IMR-90 (cell line): ENCODE measurements around the gene NUPR1. TPM values are rescaled to one million over a fixed set of nuclear protein-coding genes. Genes with fewer than 3 reads are reported as not detected.
"Not testable (repeated sequence)": the region's sequence is repeated elsewhere in the genome, so short reads cannot be mapped to it uniquely, and the experiment has no call there.

Experiments used
- ATAC-seq: fragments of 200-7000 bp; cut with Tn5 transposase; 2 replicates; pipeline ENCODE4 v1.9.1; 2020; ENCODE audit warnings: low read depth, mild to moderate bottlenecking, moderate library complexity
- BruUV-seq: library from RNA; stranded (reverse); fragments of 400-500 nt; replicated peaks from 2 replicates; lab custom pipeline; 2021; lab: Mats Ljungman, UMichigan
- CTCF ChIA-PET: fragments of 300-600 bp; formaldehyde crosslinking; extraction: SDS; loops from one replicate; lab custom pipeline; 2021; ENCODE audit warnings: antibody characterized with exemption; lab: Yijun Ruan, JAX
- POLR2A ChIA-PET: fragments of 300-600 bp; sonication (Branson Sonifier 250); formaldehyde crosslinking; loops from one replicate; lab custom pipeline; 2022; ENCODE audit warnings: antibody characterized with exemption; ENCODE audit not compliant: unreplicated experiment; lab: Charles Lee
- DNase-seq: peaks from one replicate; pipeline ENCODE4 v3.0.0; 2013
- H2AFZ ChIP-seq: replicated peaks from 2 replicates; pipeline ENCODE3; 2013; ENCODE audit warnings: low read length, mild to moderate bottlenecking; ENCODE audit not compliant: poor library complexity
- H2AK5ac ChIP-seq: 2 replicates; pipeline ENCODE4 v1.6.1; 2013; ENCODE audit warnings: low read depth, low read length, inconsistent platforms
- H2AK9ac ChIP-seq: replicated peaks from 2 replicates; pipeline ENCODE3; 2013; ENCODE audit warnings: mild to moderate bottlenecking, low read depth, low read length, moderate library complexity; ENCODE audit not compliant: poor library complexity
- H2BK120ac ChIP-seq: 2 replicates; pipeline ENCODE4 v1.6.1; 2013; ENCODE audit warnings: low read depth, low read length, inconsistent platforms
- H2BK15ac ChIP-seq: 3 replicates; pipeline ENCODE4 v1.6.1; 2013; ENCODE audit warnings: low read depth, low read length, inconsistent platforms
- H2BK20ac ChIP-seq: 2 replicates; pipeline ENCODE4 v1.6.1; 2013; ENCODE audit warnings: low read depth, mild to moderate bottlenecking, inconsistent platforms, low read length, moderate library complexity
- H2BK5ac ChIP-seq: 2 replicates; pipeline ENCODE4 v1.6.1; 2013; ENCODE audit warnings: mild to moderate bottlenecking, low read depth, low read length, inconsistent platforms; ENCODE audit not compliant: poor library complexity, severe bottlenecking
- H3K14ac ChIP-seq: replicated peaks from 2 replicates; pipeline ENCODE4 v1.6.1; 2013; ENCODE audit warnings: low read depth, low read length, inconsistent platforms
- H3K18ac ChIP-seq: 2 replicates; pipeline ENCODE4 v1.6.1; 2013; ENCODE audit warnings: low read depth, low read length, control low read depth
- H3K23ac ChIP-seq: 2 replicates; pipeline ENCODE4 v1.6.1; 2013; ENCODE audit warnings: low read depth, low read length, inconsistent platforms
- H3K27ac ChIP-seq: 2 replicates; pipeline ENCODE4 v1.5.1; 2013; ENCODE audit warnings: mild to moderate bottlenecking, control low read depth, low read length; ENCODE audit not compliant: insufficient read depth
- H3K27me3 ChIP-seq: 2 replicates; pipeline ENCODE4 v1.6.1; 2013; ENCODE audit warnings: low read length; ENCODE audit not compliant: control insufficient read depth, insufficient read depth
- H3K36me3 ChIP-seq: 2 replicates; pipeline ENCODE4 v1.6.1; 2013; ENCODE audit warnings: low read length, mixed read lengths; ENCODE audit not compliant: control insufficient read depth, insufficient read depth
- H3K4ac ChIP-seq: 2 replicates; pipeline ENCODE4 v1.6.1; 2013; ENCODE audit warnings: low read depth, low read length, inconsistent platforms
- H3K4me1 ChIP-seq: 2 replicates; pipeline ENCODE4 v1.6.1; 2013; ENCODE audit warnings: low read length, mixed read lengths; ENCODE audit not compliant: control insufficient read depth, insufficient read depth
- H3K4me2 ChIP-seq: 2 replicates; pipeline ENCODE4 v1.6.1; 2013; ENCODE audit warnings: low read depth, mild to moderate bottlenecking, control low read depth, low read length, moderate library complexity
- H3K4me3 ChIP-seq: 2 replicates; pipeline ENCODE4 v1.5.1; 2013; ENCODE audit warnings: low read depth, mild to moderate bottlenecking, control low read depth, low read length, moderate library complexity; ENCODE audit not compliant: insufficient read depth
- H3K56ac ChIP-seq: 2 replicates; pipeline ENCODE4 v1.6.1; 2013; ENCODE audit warnings: low read length, inconsistent platforms; ENCODE audit not compliant: insufficient read depth; ENCODE audit errors: extremely low read depth
- H3K79me1 ChIP-seq, 2 experiments: 2 replicates each; pipeline ENCODE4 v1.6.1; 2013; ENCODE audit warnings: low read length in 2 of 2, inconsistent platforms in 1 of 2, low read depth in 1 of 2
- H3K9ac ChIP-seq: 2 replicates; pipeline ENCODE4 v1.6.1; 2013; ENCODE audit warnings: low read depth, low read length, control low read depth
- H3K9me1 ChIP-seq: 2 replicates; pipeline ENCODE4 v1.6.1; 2013; ENCODE audit warnings: low read length, inconsistent platforms; ENCODE audit not compliant: insufficient read depth
- H3K9me3 ChIP-seq: 2 replicates; pipeline ENCODE4 v1.6.1; 2013; ENCODE audit warnings: low read length; ENCODE audit not compliant: control insufficient read depth, insufficient read depth
- H4K20me1 ChIP-seq: 2 replicates; pipeline ENCODE4 v1.6.1; 2013; ENCODE audit warnings: low read length, inconsistent platforms; ENCODE audit not compliant: insufficient read depth
- H4K5ac ChIP-seq: 2 replicates; pipeline ENCODE4 v1.6.1; 2013; ENCODE audit warnings: mild to moderate bottlenecking, low read depth, low read length, control low read depth
- H4K8ac ChIP-seq, 2 experiments: 2 replicates each; pipeline ENCODE4 v1.6.1; 2013; ENCODE audit warnings: low read depth in 2 of 2, low read length in 2 of 2, control low read depth in 1 of 2, inconsistent platforms in 1 of 2
- H4K91ac ChIP-seq: 2 replicates; pipeline ENCODE4 v1.6.1; 2013; ENCODE audit warnings: low read depth, low read length, inconsistent platforms; ENCODE audit not compliant: insufficient read depth
- WGBS, 2 experiments: methylation state at CpG; one replicate each; pipeline versions ENCODE4 v1.1.5 to v1.1.7; 2013; ENCODE audit warnings: missing lambda C conversion rate in 2 of 2; ENCODE audit not compliant: insufficient read length in 1 of 2; ENCODE audit errors: extremely low coverage in 2 of 2; 5-methylcytosine and 5-hydroxymethylcytosine counted together
- dilution Hi-C: fragments of 300-500 bp; cut with HindIII; formaldehyde crosslinking; loops from one replicate; pipeline ENCODE4 v1.14.3; 2018; ENCODE audit warnings: low sequenced_read_pairs; ENCODE audit not compliant: unreplicated experiment
- in situ Hi-C: fragments of 300-500 bp; cut with MboI; formaldehyde crosslinking; loops from 3 replicates; pipeline ENCODE4 v1.14.3; 2019; ENCODE audit warnings: low sequenced_read_pairs, inconsistent platforms, mixed read lengths
- intact Hi-C: fragments of 100-400 bp; cut with micrococcal nuclease; formaldehyde crosslinking; loops from 2 replicates; pipeline ENCODE4 v1.10.0; 2022
- polyA plus RNA-seq, 3 experiments: library from polyadenylated mRNA; depleted of rRNA; stranded (reverse); fragments of >200 nt; gene quantifications; 2 replicates each; pipeline ENCODE4 v1.2.3, GENCODE V29; 2012; ENCODE audit warnings: low replicate concordance in 1 of 3
- total RNA-seq: library from RNA; depleted of rRNA; stranded (reverse); fragments of >200 nt; gene quantifications from 2 replicates; pipeline ENCODE4 v1.2.3, GENCODE V29; 2012

NUPR1 gene
- total and polyA plus RNA-seq, 2 of the 4 experiments (the other 2 are of a cell fraction) = 10.2 to 27.9 TPM

- H3K23ac ChIP-seq, H3K9me3 ChIP-seq, H3K27ac ChIP-seq, H3K4ac ChIP-seq, H3K4me2 ChIP-seq, H3K4me3 ChIP-seq, H3K14ac ChIP-seq, H3K79me1 ChIP-seq, H2BK20ac ChIP-seq, H4K20me1 ChIP-seq, H3K27me3 ChIP-seq, H3K18ac ChIP-seq, ATAC-seq, H4K91ac ChIP-seq, H2BK5ac ChIP-seq, CTCF ChIA-PET, H3K9me1 ChIP-seq, H3K36me3 ChIP-seq, H2AK5ac ChIP-seq, H3K56ac ChIP-seq, H2BK15ac ChIP-seq, H3K4me1 ChIP-seq, H4K5ac ChIP-seq, BruUV-seq, H2AFZ ChIP-seq, H4K8ac ChIP-seq, H3K9ac ChIP-seq, dilution Hi-C loops, DNase-seq, H2AK9ac ChIP-seq, H2BK120ac ChIP-seq: not testable (repeated sequence)
- no CpG with 5 or more reads among the region's 7 CpGs for WGBS, 2 experiments
- in situ Hi-C loops (loop anchor here (10.0 kb wide), 1 partner anchor 221 kb away; no protein-coding TSS in a partner anchor), intact Hi-C loops (loop anchor here (2.0 kb wide), 1 partner anchor 273 kb away; no protein-coding TSS in a partner anchor)
- POLR2A ChIA-PET = interaction anchor here (0.6 kb wide), 1 partner anchor 40 kb away, joined by 4 read pairs; no protein-coding TSS in a partner anchor
Observed at GRCh38 chr16:28545964-28546363, 7.2 kb upstream of the NUPR1 start.
